ENCODE data around the gene RBM20.

Gene RBM20

GRCh38 chr10:110804376-110804775, 160.2 kb downstream of the RBM20 start:
- no peak for DNase-seq (ENCODE audit: low spot score)
- no peak for FAIRE-seq

- FAIRE-seq (no peak), DNase-seq (ENCODE audit: low spot score) (no peak)
Observed at GRCh38 chr10:110805292-110805691, 161.2 kb downstream of the RBM20 start.

GRCh38 chr10:110806335-110806734, 162.2 kb downstream of the RBM20 start:
- FAIRE-seq (no peak), DNase-seq (ENCODE audit: low spot score) (no peak)

GRCh38 chr10:110808123-110808522, 164.0 kb downstream of the RBM20 start:
- FAIRE-seq (no peak), DNase-seq (ENCODE audit: low spot score) (no peak)

GRCh38 chr10:110808615-110809014, 164.5 kb downstream of the RBM20 start:
- FAIRE-seq = no peak
- DNase-seq (ENCODE audit: low spot score) = no peak

GRCh38 chr10:110810625-110811024, 166.5 kb downstream of the RBM20 start:
- FAIRE-seq = no peak
- no peak for DNase-seq (ENCODE audit: low spot score)

GRCh38 chr10:110811791-110812581, 167.8 kb downstream of the RBM20 start:
- FAIRE-seq (no peak), DNase-seq (ENCODE audit: low spot score) (no peak)

GRCh38 chr10:110812583-110812982, 168.4 kb downstream of the RBM20 start:
- no peak for FAIRE-seq
- DNase-seq (ENCODE audit: low spot score) = no peak

- no peak for FAIRE-seq
- no peak for DNase-seq (ENCODE audit: low spot score)
Observed at GRCh38 chr10:110813743-110814472, 169.8 kb downstream of the RBM20 start.

GRCh38 chr10:110815354-110816004, 171.3 kb downstream of the RBM20 start:
- FAIRE-seq (no peak), DNase-seq (ENCODE audit: low spot score) (no peak)

- FAIRE-seq (no peak), DNase-seq (ENCODE audit: low spot score) (no peak)
Observed at GRCh38 chr10:110817614-110818013, 173.5 kb downstream of the RBM20 start.

GRCh38 chr10:110818311-110819256, 174.4 kb downstream of the RBM20 start:
- no peak for DNase-seq (ENCODE audit: low spot score)
- FAIRE-seq = no peak

GRCh38 chr10:110820321-110820814, 176.2 kb downstream of the RBM20 start:
- no peak for FAIRE-seq
- DNase-seq (ENCODE audit: low spot score) = no peak

- no peak for DNase-seq (ENCODE audit: low spot score)
- FAIRE-seq = no peak
Observed at GRCh38 chr10:110821508-110821907, 177.4 kb downstream of the RBM20 start.

- no peak for DNase-seq (ENCODE audit: low spot score)
- FAIRE-seq = no peak
Observed at GRCh38 chr10:110822035-110822711, 178.0 kb downstream of the RBM20 start.

- FAIRE-seq = no peak
- DNase-seq (ENCODE audit: low spot score) = no peak
Observed at GRCh38 chr10:110822712-110823311, 178.7 kb downstream of the RBM20 start.

GRCh38 chr10:110824152-110824441, 180.0 kb downstream of the RBM20 start:
- no peak for FAIRE-seq

GRCh38 chr10:110824660-110825059, 180.5 kb downstream of the RBM20 start:
- FAIRE-seq (no peak), DNase-seq (ENCODE audit: low spot score) (no peak)

More at GRCh38 chr10:110824152-110824441, 180.0 kb downstream of the RBM20 start:
- no peak for DNase-seq (ENCODE audit: low spot score)

- no peak for FAIRE-seq
- no peak for DNase-seq (ENCODE audit: low spot score)
Observed at GRCh38 chr10:110825508-110825907, 181.4 kb downstream of the RBM20 start.

- DNase-seq (ENCODE audit: low spot score) = no peak
- no peak for FAIRE-seq
Observed at GRCh38 chr10:110827410-110827809, 183.3 kb downstream of the RBM20 start.

All from RCC 7860 (cell line).